GM12875 (cell line): Measurements from ENCODE around the gene LRRN3.

Source experiments
- H3K4me3 ChIP-seq: one replicate; pipeline ENCODE4 v1.5.1; 2011; ENCODE audit warnings: low read depth, low read length, control low read depth
- TF ChIP-seq, protein P1 (sequence below): IDR thresholded peaks from 2 replicates; pipeline ENCODE4 v1.5.1; 2011; ENCODE audit warnings: low read depth, mild to moderate bottlenecking, control low read depth, inconsistent platforms, low read length, moderate library complexity, borderline replicate concordance; ENCODE audit not compliant: insufficient read depth

The LRRN3 gene

GRCh38 chr7:111103136-111103535, 12.2 kb downstream of the LRRN3 start:
- H3K4me3 ChIP-seq = no peak overlapping the region
- TF ChIP-seq, protein P1, sequence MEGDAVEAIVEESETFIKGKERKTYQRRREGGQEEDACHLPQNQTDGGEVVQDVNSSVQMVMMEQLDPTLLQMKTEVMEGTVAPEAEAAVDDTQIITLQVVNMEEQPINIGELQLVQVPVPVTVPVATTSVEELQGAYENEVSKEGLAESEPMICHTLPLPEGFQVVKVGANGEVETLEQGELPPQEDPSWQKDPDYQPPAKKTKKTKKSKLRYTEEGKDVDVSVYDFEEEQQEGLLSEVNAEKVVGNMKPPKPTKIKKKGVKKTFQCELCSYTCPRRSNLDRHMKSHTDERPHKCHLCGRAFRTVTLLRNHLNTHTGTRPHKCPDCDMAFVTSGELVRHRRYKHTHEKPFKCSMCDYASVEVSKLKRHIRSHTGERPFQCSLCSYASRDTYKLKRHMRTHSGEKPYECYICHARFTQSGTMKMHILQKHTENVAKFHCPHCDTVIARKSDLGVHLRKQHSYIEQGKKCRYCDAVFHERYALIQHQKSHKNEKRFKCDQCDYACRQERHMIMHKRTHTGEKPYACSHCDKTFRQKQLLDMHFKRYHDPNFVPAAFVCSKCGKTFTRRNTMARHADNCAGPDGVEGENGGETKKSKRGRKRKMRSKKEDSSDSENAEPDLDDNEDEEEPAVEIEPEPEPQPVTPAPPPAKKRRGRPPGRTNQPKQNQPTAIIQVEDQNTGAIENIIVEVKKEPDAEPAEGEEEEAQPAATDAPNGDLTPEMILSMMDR = no peak

DNA sequence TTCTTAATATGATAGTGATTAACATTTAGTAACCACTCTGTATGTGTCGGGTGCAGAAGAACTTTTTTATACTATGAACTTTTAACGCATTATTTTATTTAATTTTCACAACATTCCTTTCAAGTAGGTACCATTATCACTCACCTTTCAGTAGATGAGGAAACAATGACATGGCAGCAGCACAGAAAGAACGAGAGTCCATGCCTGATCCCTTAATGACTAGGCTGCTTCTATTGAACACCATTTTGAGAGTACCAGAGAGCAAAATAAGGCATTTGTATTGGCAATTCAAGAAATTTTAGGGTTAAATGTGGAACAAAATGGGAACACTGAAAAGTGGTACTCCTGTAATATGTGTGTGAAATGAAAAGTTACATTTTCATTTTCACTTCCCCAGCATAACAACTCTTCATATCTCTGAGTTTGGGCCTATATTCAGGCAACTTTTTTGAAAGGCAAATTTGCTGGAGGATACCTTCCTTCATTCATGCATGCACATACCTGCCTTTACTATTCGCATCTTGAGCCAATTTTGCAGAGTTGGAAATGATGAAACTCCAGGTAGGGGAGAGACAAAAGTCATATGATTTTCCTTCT, 12.8 kb downstream of the LRRN3 start:
- no peak overlapping the region for H3K4me3 ChIP-seq

GRCh38 chr7:111104710-111105109, 13.8 kb downstream of the LRRN3 start:
- no peak overlapping the region for H3K4me3 ChIP-seq
- TF ChIP-seq, protein P1 = no peak

More for the DNA sequence above, 12.8 kb downstream of the LRRN3 start:
- TF ChIP-seq, protein P1 = no peak

GRCh38 chr7:111105269-111105668, 14.3 kb downstream of the LRRN3 start:
- TF ChIP-seq, protein P1 = no peak
- H3K4me3 ChIP-seq = no peak overlapping the region

DNA sequence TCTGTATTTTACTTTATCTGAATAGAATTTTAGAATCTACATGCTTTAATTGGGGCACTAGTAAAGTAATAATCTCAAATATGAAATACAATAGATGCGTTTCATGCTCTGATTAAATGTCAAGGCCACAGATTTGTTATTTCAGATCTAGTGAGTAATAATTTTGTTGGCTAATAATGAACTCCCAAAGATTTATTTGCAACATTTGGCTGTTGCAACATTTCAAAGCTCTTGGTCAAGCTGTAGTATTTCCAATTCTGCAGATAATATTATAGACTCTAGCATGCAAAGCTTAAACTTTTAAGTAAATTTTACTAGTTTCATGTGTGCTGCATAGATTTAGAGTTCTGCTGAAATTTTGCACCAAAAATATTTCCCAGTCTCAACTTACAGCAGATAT, 16.7 kb downstream of the LRRN3 start:
- no peak overlapping the region for H3K4me3 ChIP-seq
- TF ChIP-seq, protein P1 = no peak

DNA sequence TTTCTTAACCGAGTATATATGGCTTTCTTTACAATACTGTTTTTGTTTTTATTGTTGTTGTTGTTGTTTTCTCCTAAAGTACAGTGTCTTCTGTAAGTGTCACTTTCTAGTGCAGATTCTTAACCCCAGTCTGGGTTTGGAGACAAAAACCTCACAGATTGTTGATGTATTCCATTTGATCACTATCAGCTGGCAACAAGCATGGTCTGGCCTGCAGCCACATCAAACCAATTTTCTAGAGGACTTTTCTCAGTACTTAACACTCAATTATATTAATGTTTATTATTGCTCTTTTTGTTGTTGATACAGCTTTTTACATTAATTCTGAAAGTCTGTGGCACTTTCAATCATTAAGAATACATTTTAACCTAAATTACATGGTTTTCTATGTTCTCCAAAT, 17.1 kb downstream of the LRRN3 start:
- no peak overlapping the region for H3K4me3 ChIP-seq
- TF ChIP-seq, protein P1 = no peak

- no peak overlapping the region for H3K4me3 ChIP-seq
- TF ChIP-seq, protein P1 = no peak
Observed at GRCh38 chr7:111108496-111108895, 17.6 kb downstream of the LRRN3 start.
